Esophagus muscularis mucosa (tissue), 4 donors: ENCODE results near the gene HTD2. TPM values are rescaled to one million over a fixed set of nuclear protein-coding genes. Genes with fewer than 3 reads are reported as not detected.

Experiments
- DNase-seq: peaks from one replicate; pipeline ENCODE4 v3.0.0-alpha.2; 2017; ENCODE audit errors: extremely low spot score
- H3K27ac ChIP-seq, 4 donors: fragments of 200-600 bp; sonication (generic); replicated peaks in 1 of 4; 1 replicate in 3 of 4; 2 replicates in 1 of 4; pipeline ENCODE4 v1.5.1; 2016 to 2019; ENCODE audit warnings: mild to moderate bottlenecking in 1 of 4
- H3K27me3 ChIP-seq, 4 donors: fragments of 200-600 bp; sonication (generic); one replicate each; pipeline versions ENCODE4 v1.5.1 to v1.6.0; 2016 to 2019
- H3K36me3 ChIP-seq, 4 donors: fragments of 200-600 bp; sonication (generic); one replicate each; pipeline ENCODE4 v1.5.1; 2016 to 2019
- H3K4me1 ChIP-seq, 4 donors: fragments of 200-600 bp; sonication (generic); one replicate each; pipeline ENCODE4 v1.5.1; 2016 to 2019
- H3K4me3 ChIP-seq, 4 donors: fragments of 200-600 bp; sonication (generic); 1 replicate in 2 of 4; 2 replicates in 2 of 4; pipeline ENCODE4 v1.5.1; 2016 to 2019; ENCODE audit warnings: mild to moderate bottlenecking in 4 of 4, moderate library complexity in 1 of 4
- H3K9me3 ChIP-seq, 4 donors: fragments of 200-600 bp; sonication (generic); 1 replicate in 3 of 4; 2 replicates in 1 of 4; pipeline ENCODE4 v1.5.1; 2016 to 2019
- CTCF ChIP-seq, 3 experiments: fragments of 200-600 bp in 2 of 3; fragments of 450-650 bp in 1 of 3; sonication (generic) in 2 of 3; IDR thresholded peaks; one replicate each; pipeline ENCODE4 v1.5.1; 2017 to 2019; ENCODE audit warnings: antibody characterized with exemption in 3 of 3, mild to moderate bottlenecking in 2 of 3, moderate library complexity in 1 of 3
- EP300 ChIP-seq: sonication (generic); formaldehyde crosslinking; IDR thresholded peaks from one replicate; pipeline ENCODE4 v1.6.1; 2017; ENCODE audit warnings: antibody characterized with exemption
- POLR2A ChIP-seq: fragments of 450-650 bp; IDR thresholded peaks from one replicate; pipeline ENCODE4 v1.6.1; 2017; ENCODE audit warnings: antibody characterized with exemption, moderate library complexity, mild to moderate bottlenecking, low read depth
- POLR2AphosphoS5 ChIP-seq, 2 donors: sonication (generic); formaldehyde crosslinking; IDR thresholded peaks; one replicate each; pipeline ENCODE4 v1.6.1; 2017; ENCODE audit warnings: antibody characterized with exemption in 2 of 2
- WGBS: methylation state at CpG from one replicate; pipeline ENCODE4 v1.1.5; 2018; 5-methylcytosine and 5-hydroxymethylcytosine counted together
- intact Hi-C: fragments of 100-400 bp; cut with DNase I; formaldehyde crosslinking; loops from one replicate; pipeline ENCODE4 v1.15.1; 2023
- total RNA-seq, 4 donors: library from RNA; depleted of rRNA; stranded (reverse); fragments of >200 nt; gene quantifications; one replicate each; pipeline versions ENCODE4 v1.1.0 to v1.2.1, GENCODE V29; 2016

Gene HTD2
- total RNA-seq, result 10 to 100 TPM in 2 of 4 donors, 1 to 10 TPM in 2; 7.5 to 12.3 (median 10.4) TPM

DNA sequence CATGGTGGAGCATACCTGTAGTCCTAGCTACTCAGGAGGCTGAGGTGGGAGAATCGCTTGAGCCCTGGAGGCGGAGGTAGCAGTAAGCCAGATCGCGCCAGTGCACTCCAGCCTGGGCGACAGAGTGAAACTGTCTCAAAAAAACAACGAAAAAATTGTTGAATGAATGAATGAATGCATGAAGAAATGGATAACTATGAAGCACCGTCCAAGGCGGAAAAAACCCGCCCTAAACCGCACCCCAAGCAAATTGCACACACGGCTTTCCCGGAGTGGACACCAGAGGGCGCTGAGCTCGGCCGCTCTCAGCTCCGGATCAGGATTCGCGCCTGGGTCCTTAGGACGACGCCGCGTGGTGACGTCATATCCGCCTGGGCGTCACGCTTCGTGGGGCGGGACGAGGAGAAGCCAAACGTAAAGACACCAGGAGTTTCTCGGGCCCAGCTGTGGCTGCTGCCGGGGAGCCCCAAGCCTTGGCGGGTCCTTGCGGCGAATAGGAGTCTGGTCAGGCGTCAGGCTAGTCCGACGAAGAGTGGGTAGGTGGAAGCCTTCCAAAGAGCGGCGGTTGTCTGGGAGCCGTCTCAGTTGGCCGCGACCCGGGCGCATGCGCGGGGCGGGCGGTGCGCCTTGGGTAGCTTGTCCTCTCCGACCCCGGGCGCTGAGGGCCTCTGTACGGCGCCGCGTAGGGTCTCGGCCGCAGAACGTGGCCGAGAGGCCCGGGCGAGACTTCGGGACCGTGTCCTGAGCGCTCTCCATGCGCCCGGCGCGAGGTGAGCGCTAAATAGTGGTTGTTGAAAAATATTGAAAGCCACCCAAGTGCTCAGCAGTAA is at the start of gene HTD2, which contains the start of gene RPP14:
Gene HTD2, plus strand, starts transcription at position 639 of the 830 bp plus-strand sequence. CDS start 11,094 bp downstream, outside the sequence.
Gene RPP14, plus strand, starts transcription at position 364 of the 830 bp plus-strand sequence. CDS start 4,085 bp downstream, outside the sequence.
- Histone ChIP-seq H3K27ac (peak within 1 kb of the TSS; percentile 96 to 97 (median 96)), H3K27me3 (peaks cover 0 to 5% (median 0%) of the 10 kb centered on the region in 4 donors), H3K4me1 (peaks cover 24 to 44% (median 38%) of the 10 kb centered on the region in 4 donors), H3K9me3 (no peaks in the 10 kb centered on the region), H3K36me3 (peaks cover 8 to 19% (median 11%) of the 10 kb centered on the region in 4 donors), H3K4me3 (peak within 1 kb of the TSS; percentile 73 to 87 (median 80))
- WGBS, result 8% methylated on average over 24 of the region's 71 CpGs
- TF ChIP-seq EP300 (no peak), POLR2AphosphoS5 (IDR thresholded peaks at IDR 0.05) (peak; percentile 91 to 94), POLR2A (peak; percentile 47), CTCF (IDR thresholded peaks at IDR 0.05) (peak; percentile 93 to 98 (median 97))
- DNase-seq, result peak; percentile 100
- intact Hi-C loops, result loop anchor here (2.0 to 10.0 kb wide), 2 partner anchors 69 to 301 kb away; partner anchors contain the start of genes ABHD6 and FLNB

DNA sequence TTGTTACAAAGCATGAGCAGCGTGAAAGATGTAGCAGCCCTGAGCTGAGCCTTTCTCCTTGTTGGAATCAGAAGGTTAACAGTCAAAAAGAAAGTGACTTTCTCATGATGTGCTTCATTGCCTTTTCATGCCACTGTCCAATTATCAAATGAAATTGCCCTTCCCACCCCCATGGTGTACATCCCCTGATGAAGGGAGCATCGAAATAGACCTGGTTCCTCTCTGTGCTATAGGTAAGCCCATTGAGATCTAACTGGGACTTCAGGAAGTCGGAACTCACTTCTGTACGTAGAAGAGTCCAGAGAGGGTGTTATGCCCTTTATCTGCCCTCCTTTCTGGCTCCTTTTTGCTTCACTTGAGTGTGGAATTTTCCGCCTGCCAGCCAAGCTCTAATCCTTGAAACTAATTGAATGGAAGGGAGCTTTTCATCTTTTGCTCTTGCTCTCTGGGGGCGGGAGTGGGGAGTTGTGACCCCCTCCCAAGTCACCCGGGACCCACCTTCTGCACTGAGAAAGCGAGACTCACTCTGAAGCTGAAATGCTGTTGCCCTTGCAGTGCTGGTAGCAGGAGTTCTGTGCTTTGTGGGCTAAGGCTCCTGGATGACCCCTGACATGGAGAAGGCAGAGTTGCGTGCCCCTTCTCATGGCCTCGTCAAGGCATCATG is 47.8 kb upstream of the HTD2 start:
- Histone ChIP-seq H3K4me3 (no peak overlapping the region), H3K9me3 (no peaks in the 10 kb centered on the region), H3K27ac (no peak overlapping the region), H3K36me3 (peaks cover 12 to 44% (median 30%) of the 10 kb centered on the region in 4 donors), H3K27me3 (no peaks in the 10 kb centered on the region), H3K4me1 (peaks cover 0 to 8% (median 4%) of the 10 kb centered on the region in 4 donors)
- WGBS, result 88% methylated on average over 10 of the region's 10 CpGs
- TF ChIP-seq POLR2A, result no peak
- no peak for TF ChIP-seq POLR2AphosphoS5 (IDR thresholded peaks at IDR 0.05)
- no peak for TF ChIP-seq EP300
- TF ChIP-seq CTCF (IDR thresholded peaks at IDR 0.05), result no peak
- intact Hi-C loops, result no loop called here
- no peak for DNase-seq

- Histone ChIP-seq H3K27ac (no peak overlapping the region), H3K27me3 (no peaks in the 10 kb centered on the region), H3K4me3 (no peak overlapping the region), H3K4me1 (no peaks in the 10 kb centered on the region), H3K9me3 (no peaks in the 10 kb centered on the region), H3K36me3 (peaks cover 12 to 44% (median 30%) of the 10 kb centered on the region in 4 donors)
- intact Hi-C loops, result no loop called here
- no peak for DNase-seq
- no peak for TF ChIP-seq CTCF (IDR thresholded peaks at IDR 0.05)
- TF ChIP-seq EP300, result no peak
- TF ChIP-seq POLR2A, result no peak
- TF ChIP-seq POLR2AphosphoS5 (IDR thresholded peaks at IDR 0.05), result no peak
- WGBS, result 87% methylated on average over 6 of the region's 6 CpGs
Measured at GRCh38 chr3:58260261-58260731, 46.0 kb upstream of the HTD2 start.

DNA sequence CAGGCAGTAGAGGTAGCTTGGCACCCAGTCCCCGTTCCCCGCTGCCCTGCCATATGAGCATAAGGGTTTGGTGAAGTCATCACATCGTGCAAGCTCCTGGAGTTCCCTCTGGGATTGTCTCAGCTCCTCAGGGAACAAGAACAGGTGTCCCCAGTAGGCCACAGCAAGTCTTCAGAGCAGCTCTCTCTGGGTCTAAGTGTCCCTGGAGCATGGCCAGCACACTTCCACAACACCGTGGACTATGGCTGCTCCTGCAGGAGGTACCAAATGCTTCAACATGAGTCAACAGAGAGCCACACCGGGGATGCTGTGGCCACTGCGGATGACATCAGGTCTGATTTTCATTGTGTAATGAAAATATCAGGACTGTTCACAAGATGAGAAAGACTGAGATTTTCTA is 45.6 kb upstream of the HTD2 start:
- DNase-seq, result no peak
- no peak overlapping the region for H3K4me3 ChIP-seq
- no peak for TF ChIP-seq EP300
- TF ChIP-seq POLR2A, result no peak
- no peak for TF ChIP-seq CTCF (IDR thresholded peaks at IDR 0.05)
- TF ChIP-seq POLR2AphosphoS5 (IDR thresholded peaks at IDR 0.05), result no peak
- intact Hi-C loops, result no loop called here
- no peak overlapping the region for H3K27ac ChIP-seq
- H3K4me1 ChIP-seq, result no peaks in the 10 kb centered on the region
- H3K36me3 ChIP-seq, result peaks cover 12 to 44% (median 30%) of the 10 kb centered on the region in 4 donors
- H3K9me3 ChIP-seq, result no peaks in the 10 kb centered on the region
- WGBS, result 80% methylated on average over 5 of the region's 6 CpGs
- no peaks in the 10 kb centered on the region for H3K27me3 ChIP-seq
